ENCODE measurements around the gene LTBP1. TPM values are rescaled to one million over a fixed set of nuclear protein-coding genes. Genes with fewer than 3 reads are reported as not detected.

The LTBP1 gene
- total and polyA plus RNA-seq, 2 experiments from 2014 or later, result 35.6 to 68.9 TPM

DNA sequence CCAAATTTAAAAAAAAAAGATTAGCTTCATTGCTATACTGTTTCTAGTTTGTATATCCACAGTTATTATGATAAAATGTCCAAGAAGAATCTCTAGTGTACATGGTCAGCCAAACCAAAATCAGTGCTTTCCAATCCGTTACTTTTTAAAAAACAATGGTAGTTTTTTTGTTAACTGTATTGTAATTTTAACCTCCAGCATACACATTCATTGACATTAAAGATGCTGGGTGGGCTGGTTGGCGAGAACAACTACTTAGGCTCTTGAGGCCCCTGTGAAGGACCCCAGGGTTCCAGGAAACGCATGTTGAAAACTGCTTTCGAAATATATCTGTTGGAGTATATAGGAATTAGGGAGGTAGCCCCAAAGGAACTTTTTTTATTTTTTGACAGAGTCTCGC lies 422.4 kb downstream of the LTBP1 start:
- no peak overlapping the region for H3K27ac ChIP-seq
- no peak overlapping the region for H2AFZ ChIP-seq
- H3K9me3 ChIP-seq (ENCODE audit: low read depth), result no peaks in the 10 kb centered on the region
- H4K20me1 ChIP-seq (ENCODE audit: insufficient read depth, poor library complexity, severe bottlenecking), result no peaks in the 10 kb centered on the region
- no peaks in the 10 kb centered on the region for H3K79me2 ChIP-seq
- DNase-seq (ENCODE audit: low spot score), result no peak
- H3K4me3 ChIP-seq, result no peak overlapping the region
- H3K4me1 ChIP-seq (ENCODE audit: insufficient read depth), result no peaks in the 10 kb centered on the region
- TF ChIP-seq EZH2 (IDR thresholded peaks at IDR 0.05; ENCODE audit: borderline replicate concordance) (no peak), EZH2phosphoT487 (IDR thresholded peaks at IDR 0.05; ENCODE audit: low read depth, severe bottlenecking, unreplicated experiment) (no peak)
- TF ChIP-seq, protein P1, sequence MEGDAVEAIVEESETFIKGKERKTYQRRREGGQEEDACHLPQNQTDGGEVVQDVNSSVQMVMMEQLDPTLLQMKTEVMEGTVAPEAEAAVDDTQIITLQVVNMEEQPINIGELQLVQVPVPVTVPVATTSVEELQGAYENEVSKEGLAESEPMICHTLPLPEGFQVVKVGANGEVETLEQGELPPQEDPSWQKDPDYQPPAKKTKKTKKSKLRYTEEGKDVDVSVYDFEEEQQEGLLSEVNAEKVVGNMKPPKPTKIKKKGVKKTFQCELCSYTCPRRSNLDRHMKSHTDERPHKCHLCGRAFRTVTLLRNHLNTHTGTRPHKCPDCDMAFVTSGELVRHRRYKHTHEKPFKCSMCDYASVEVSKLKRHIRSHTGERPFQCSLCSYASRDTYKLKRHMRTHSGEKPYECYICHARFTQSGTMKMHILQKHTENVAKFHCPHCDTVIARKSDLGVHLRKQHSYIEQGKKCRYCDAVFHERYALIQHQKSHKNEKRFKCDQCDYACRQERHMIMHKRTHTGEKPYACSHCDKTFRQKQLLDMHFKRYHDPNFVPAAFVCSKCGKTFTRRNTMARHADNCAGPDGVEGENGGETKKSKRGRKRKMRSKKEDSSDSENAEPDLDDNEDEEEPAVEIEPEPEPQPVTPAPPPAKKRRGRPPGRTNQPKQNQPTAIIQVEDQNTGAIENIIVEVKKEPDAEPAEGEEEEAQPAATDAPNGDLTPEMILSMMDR (IDR thresholded peaks at IDR 0.05; ENCODE audit: poor library complexity), result no peak
- no peak overlapping the region for H3K4me2 ChIP-seq
- WGBS (ENCODE audit: low lambda C conversion rate, missing lambda C conversion rate), result 89% methylated on average over 5 of the region's 5 CpGs
- H3K36me3 ChIP-seq (replicated peaks; ENCODE audit: insufficient read depth, low read depth), result no peaks in the 10 kb centered on the region
- no peaks in the 10 kb centered on the region for H3K9me2 ChIP-seq (replicated peaks; ENCODE audit: insufficient read depth)
- no peaks in the 10 kb centered on the region for H3K27me3 ChIP-seq

GRCh38 chr2:33370636-33371265 lies 424.0 kb downstream of the LTBP1 start:
- H4K20me1 ChIP-seq (ENCODE audit: insufficient read depth, poor library complexity, severe bottlenecking), result no peaks in the 10 kb centered on the region
- H3K4me1 ChIP-seq (ENCODE audit: insufficient read depth), result no peaks in the 10 kb centered on the region
- no peaks in the 10 kb centered on the region for H3K36me3 ChIP-seq (replicated peaks; ENCODE audit: insufficient read depth, low read depth)
- no peak overlapping the region for H3K4me3 ChIP-seq
- no peaks in the 10 kb centered on the region for H3K9me3 ChIP-seq (ENCODE audit: low read depth)
- no peaks in the 10 kb centered on the region for H3K79me2 ChIP-seq
- DNase-seq (ENCODE audit: low spot score), result no peak
- H3K27ac ChIP-seq, result no peak overlapping the region
- TF ChIP-seq EZH2phosphoT487 (IDR thresholded peaks at IDR 0.05; ENCODE audit: low read depth, severe bottlenecking, unreplicated experiment) (no peak), EZH2 (IDR thresholded peaks at IDR 0.05; ENCODE audit: borderline replicate concordance) (no peak)
- TF ChIP-seq, protein P1 (IDR thresholded peaks at IDR 0.05; ENCODE audit: poor library complexity), result no peak
- H3K4me2 ChIP-seq, result no peak overlapping the region
- no peak overlapping the region for H2AFZ ChIP-seq
- WGBS (ENCODE audit: low lambda C conversion rate, missing lambda C conversion rate), result 75% methylated on average over 8 of the region's 8 CpGs
- no peaks in the 10 kb centered on the region for H3K9me2 ChIP-seq (replicated peaks; ENCODE audit: insufficient read depth)
- H3K27me3 ChIP-seq, result no peaks in the 10 kb centered on the region

GRCh38 chr2:33371304-33372090 lies 424.7 kb downstream of the LTBP1 start:
- Histone ChIP-seq H3K4me1 (ENCODE audit: insufficient read depth) (no peaks in the 10 kb centered on the region), H3K4me2 (no peak overlapping the region), H3K79me2 (no peaks in the 10 kb centered on the region), H3K27me3 (no peaks in the 10 kb centered on the region), H3K36me3 (replicated peaks; ENCODE audit: insufficient read depth, low read depth) (no peaks in the 10 kb centered on the region), H2AFZ (no peak overlapping the region), H3K9me3 (ENCODE audit: low read depth) (no peaks in the 10 kb centered on the region), H4K20me1 (ENCODE audit: insufficient read depth, poor library complexity, severe bottlenecking) (no peaks in the 10 kb centered on the region), H3K4me3 (no peak overlapping the region), H3K9me2 (replicated peaks; ENCODE audit: insufficient read depth) (no peaks in the 10 kb centered on the region), H3K27ac (no peak overlapping the region)
- no peak for DNase-seq (ENCODE audit: low spot score)
- TF ChIP-seq, protein P1 (IDR thresholded peaks at IDR 0.05; ENCODE audit: poor library complexity), result no peak
- TF ChIP-seq EZH2phosphoT487 (IDR thresholded peaks at IDR 0.05; ENCODE audit: low read depth, severe bottlenecking, unreplicated experiment), result no peak
- TF ChIP-seq EZH2 (IDR thresholded peaks at IDR 0.05; ENCODE audit: borderline replicate concordance), result no peak
- 89% methylated on average over 8 of the region's 8 CpGs for WGBS (ENCODE audit: low lambda C conversion rate, missing lambda C conversion rate)

Data from hepatocyte (in vitro differentiated cells).